Hindlimb muscle (tissue), 1 donor: ENCODE results near the gene ITPR3. TPM values are rescaled to one million over a fixed set of nuclear protein-coding genes. Genes with fewer than 3 reads are reported as not detected.
"Not testable (repeated sequence)": the region's sequence is repeated elsewhere in the genome, so short reads cannot be mapped to it uniquely, and the experiment has no call there.

ENCODE experiments used
- DNase-seq: peaks from one replicate; pipeline ENCODE4 v3.0.0-alpha.2; 2013
- polyA plus RNA-seq: library from polyadenylated mRNA; unstranded; fragments of 120-200 nt; gene quantifications from one replicate; pipeline ENCODE4 v1.2.1, GENCODE V29; 2013; ENCODE audit not compliant: insufficient read length

Gene ITPR3
- polyA plus RNA-seq, 1 donor, result 8.9 TPM

- DNase-seq, result no peak
Measured at GRCh38 chr6:33591424-33592032, 29.6 kb upstream of the ITPR3 start.

GRCh38 chr6:33592280-33592594, 28.9 kb upstream of the ITPR3 start:
- DNase-seq, result no peak

- no peak for DNase-seq
Measured at GRCh38 chr6:33592595-33593413, 28.3 kb upstream of the ITPR3 start.

- DNase-seq, result no peak
Measured at GRCh38 chr6:33593414-33593727, 27.8 kb upstream of the ITPR3 start.

- DNase-seq, result no peak
Measured at GRCh38 chr6:33595001-33595846, 25.9 kb upstream of the ITPR3 start.

- DNase-seq, result not testable (repeated sequence)
Measured at GRCh38 chr6:33596894-33597293, 24.2 kb upstream of the ITPR3 start.

- DNase-seq, result no peak
Measured at GRCh38 chr6:33597551-33598322, 23.4 kb upstream of the ITPR3 start.

- no peak for DNase-seq
Measured at GRCh38 chr6:33599413-33599938, 21.6 kb upstream of the ITPR3 start.

- DNase-seq, result no peak
Measured at GRCh38 chr6:33600761-33601160, 20.4 kb upstream of the ITPR3 start.

- no peak for DNase-seq
Measured at GRCh38 chr6:33602180-33602579, 18.9 kb upstream of the ITPR3 start.

GRCh38 chr6:33604941-33605854, 15.9 kb upstream of the ITPR3 start:
- DNase-seq, result no peak

- DNase-seq, result no peak
Measured at GRCh38 chr6:33606642-33607041, 14.5 kb upstream of the ITPR3 start.

GRCh38 chr6:33607126-33607783, 13.9 kb upstream of the ITPR3 start:
- no peak for DNase-seq

GRCh38 chr6:33607784-33608161, 13.3 kb upstream of the ITPR3 start:
- DNase-seq, result no peak

- DNase-seq, result no peak
Measured at GRCh38 chr6:33609019-33609418, 12.1 kb upstream of the ITPR3 start.

GRCh38 chr6:33609528-33609927, 11.6 kb upstream of the ITPR3 start:
- no peak for DNase-seq

GRCh38 chr6:33610067-33610466, 11.1 kb upstream of the ITPR3 start:
- no peak for DNase-seq

GRCh38 chr6:33610779-33611732, 10.1 kb upstream of the ITPR3 start:
- no peak for DNase-seq

GRCh38 chr6:33613146-33613794, 7.9 kb upstream of the ITPR3 start:
- no peak for DNase-seq
